ENCODE results near the gene LAGE3. TPM values are rescaled to one million over a fixed set of nuclear protein-coding genes. Genes with fewer than 3 reads are reported as not detected.
"Not testable (repeated sequence)": the region's sequence is repeated elsewhere in the genome, so short reads cannot be mapped to it uniquely, and the experiment has no call there.

Gene LAGE3
- total and polyA plus RNA-seq, 4 donors, result 10.3 to 32.0 (median 23.9) TPM

GRCh38 chrX:154502098-154502497 lies 23.0 kb upstream of the LAGE3 start:
- no peak overlapping the region for H3K9ac ChIP-seq (ENCODE audit: insufficient read depth in 1 of 2, low read length in 2 of 2)
- peaks cover 0 to 3% (median 0%) of the 10 kb centered on the region in 4 donors for H3K9me3 ChIP-seq (ENCODE audit: control insufficient read depth in 4 of 4, insufficient read depth in 3 of 4, low read length in 3 of 4)
- H3K27ac ChIP-seq (ENCODE audit: low read depth in 1 of 2, low read length in 1 of 2), result no peak overlapping the region
- H3K36me3 ChIP-seq (ENCODE audit: control insufficient read depth in 4 of 4, insufficient read depth in 4 of 4, low read length in 4 of 4), result peaks cover 0 to 6% (median 0%) of the 10 kb centered on the region in 4 donors
- no peak for TF ChIP-seq CTCF (IDR thresholded peaks at IDR 0.05; ENCODE audit: control extremely low read depth, extremely low read depth)
- no peaks in the 10 kb centered on the region for H3K4me1 ChIP-seq (ENCODE audit: control insufficient read depth in 5 of 5, insufficient read depth in 5 of 5, low read length in 5 of 5)
- H3K4me3 ChIP-seq, result no peak overlapping the region
- WGBS, 2 donors, result 79 to 88% methylated on average over 8 of the region's 8 CpGs
- no peak for ATAC-seq (ENCODE audit: insufficient read depth, low FRiP score)
- no peak for DNase-seq
- peaks cover 0 to 3% (median 0%) of the 10 kb centered on the region in 3 donors for H3K27me3 ChIP-seq (ENCODE audit: control insufficient read depth in 3 of 3, insufficient read depth in 3 of 3, low read length in 2 of 3)

DNA sequence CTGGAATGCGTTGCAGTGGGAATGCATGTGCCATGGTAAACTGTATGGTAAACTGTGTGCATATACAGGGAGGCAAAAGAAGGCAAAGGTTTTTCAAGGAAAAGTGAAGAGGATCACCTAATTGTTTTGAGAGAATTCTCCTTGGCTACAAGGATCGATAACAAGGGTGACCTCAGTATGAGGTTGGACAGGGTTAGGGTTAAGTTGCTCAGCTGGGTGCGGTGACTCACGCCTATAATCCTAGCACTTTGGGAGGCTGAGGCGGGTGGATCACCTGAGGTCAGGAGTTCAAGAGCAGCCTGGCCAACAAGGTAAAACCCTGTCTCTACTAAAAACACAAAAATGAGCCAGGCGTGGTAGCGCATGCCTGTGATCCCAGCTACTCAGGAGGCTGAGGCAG lies 22.3 kb upstream of the LAGE3 start:
- H3K4me1 ChIP-seq (ENCODE audit: control insufficient read depth in 5 of 5, insufficient read depth in 5 of 5, low read length in 5 of 5); ATAC-seq (ENCODE audit: insufficient read depth, low FRiP score); H3K4me3 ChIP-seq; DNase-seq; H3K36me3 ChIP-seq (ENCODE audit: control insufficient read depth in 4 of 4, insufficient read depth in 4 of 4, low read length in 4 of 4); H3K27me3 ChIP-seq (ENCODE audit: control insufficient read depth in 3 of 3, insufficient read depth in 3 of 3, low read length in 2 of 3); H3K27ac ChIP-seq (ENCODE audit: low read depth in 1 of 2, low read length in 1 of 2); H3K9me3 ChIP-seq (ENCODE audit: control insufficient read depth in 4 of 4, insufficient read depth in 3 of 4, low read length in 3 of 4); H3K9ac ChIP-seq (ENCODE audit: insufficient read depth in 1 of 2, low read length in 2 of 2): not testable (repeated sequence)
- 90 to 96% methylated on average over 7 of the region's 7 CpGs for WGBS, 2 donors

- ATAC-seq (ENCODE audit: insufficient read depth, low FRiP score); H3K27me3 ChIP-seq (ENCODE audit: control insufficient read depth in 3 of 3, insufficient read depth in 3 of 3, low read length in 2 of 3); H3K4me3 ChIP-seq; H3K36me3 ChIP-seq (ENCODE audit: control insufficient read depth in 4 of 4, insufficient read depth in 4 of 4, low read length in 4 of 4); H3K4me1 ChIP-seq (ENCODE audit: control insufficient read depth in 5 of 5, insufficient read depth in 5 of 5, low read length in 5 of 5); H3K9me3 ChIP-seq (ENCODE audit: control insufficient read depth in 4 of 4, insufficient read depth in 3 of 4, low read length in 3 of 4); DNase-seq; H3K27ac ChIP-seq (ENCODE audit: low read depth in 1 of 2, low read length in 1 of 2); H3K9ac ChIP-seq (ENCODE audit: insufficient read depth in 1 of 2, low read length in 2 of 2): not testable (repeated sequence)
- 74 to 79% methylated on average over 4 of the region's 4 CpGs for WGBS, 2 donors
Measured at GRCh38 chrX:154496591-154497137, 17.6 kb upstream of the LAGE3 start.

- no peaks in the 10 kb centered on the region for H3K36me3 ChIP-seq (ENCODE audit: control insufficient read depth in 4 of 4, insufficient read depth in 4 of 4, low read length in 4 of 4)
- no peak overlapping the region for H3K4me3 ChIP-seq
- H3K27me3 ChIP-seq (ENCODE audit: control insufficient read depth in 3 of 3, insufficient read depth in 3 of 3, low read length in 2 of 3), result peaks cover 0 to 3% (median 0%) of the 10 kb centered on the region in 3 donors
- whole genome bisulfite sequencing, 2 donors, result 53 to 76% methylated on average over 6 of the region's 6 CpGs
- no peak overlapping the region for H3K9ac ChIP-seq (ENCODE audit: insufficient read depth in 1 of 2, low read length in 2 of 2)
- ATAC-seq (ENCODE audit: insufficient read depth, low FRiP score), result no peak
- DNase-seq, result no peak
- no peak overlapping the region for H3K27ac ChIP-seq (ENCODE audit: low read depth in 1 of 2, low read length in 1 of 2)
- H3K4me1 ChIP-seq (ENCODE audit: control insufficient read depth in 5 of 5, insufficient read depth in 5 of 5, low read length in 5 of 5), result no peaks in the 10 kb centered on the region
- no peak for TF ChIP-seq CTCF (IDR thresholded peaks at IDR 0.05; ENCODE audit: control extremely low read depth, extremely low read depth)
- no peaks in the 10 kb centered on the region for H3K9me3 ChIP-seq (ENCODE audit: control insufficient read depth in 4 of 4, insufficient read depth in 3 of 4, low read length in 3 of 4)
Measured at GRCh38 chrX:154495472-154495922, 16.4 kb upstream of the LAGE3 start.

Measured in lung (tissue), 12 donors.